Stimulated activated CD4-positive, alpha-beta T cell treated with anti-CD3 and anti-CD28 coated beads, Interleukin-1b, Interleukin-23, amount 100 ng/mL, for 24 hours (primary cell): ENCODE results near the gene HSPA8.

ENCODE experiments used
- DNase-seq, 4 experiments: peaks; one replicate each; pipeline ENCODE4 v3.0.0-alpha.2; 2020; ENCODE audit warnings: low read depth in 4 of 4, low spot score in 1 of 4

Gene HSPA8

DNA sequence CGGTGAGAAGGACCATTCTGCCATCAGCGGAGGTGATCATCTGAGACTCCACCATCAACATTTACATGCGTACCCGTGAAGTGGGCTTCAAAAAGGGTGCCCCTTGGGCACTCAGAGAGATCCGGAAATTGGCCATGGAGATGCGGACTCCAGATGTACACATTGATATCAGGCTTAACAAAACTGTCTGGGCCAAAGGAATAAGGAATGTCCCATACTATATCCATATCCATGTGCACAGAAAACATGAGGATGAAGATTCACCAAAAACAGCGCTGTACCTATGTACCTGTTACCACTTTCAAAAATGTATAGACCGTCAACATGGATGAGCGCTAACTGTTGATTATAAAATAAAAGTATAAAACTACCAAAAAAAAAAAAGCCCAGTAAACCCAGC is 10.8 kb downstream of the HSPA8 start:
- DNase-seq, result no peak

DNA sequence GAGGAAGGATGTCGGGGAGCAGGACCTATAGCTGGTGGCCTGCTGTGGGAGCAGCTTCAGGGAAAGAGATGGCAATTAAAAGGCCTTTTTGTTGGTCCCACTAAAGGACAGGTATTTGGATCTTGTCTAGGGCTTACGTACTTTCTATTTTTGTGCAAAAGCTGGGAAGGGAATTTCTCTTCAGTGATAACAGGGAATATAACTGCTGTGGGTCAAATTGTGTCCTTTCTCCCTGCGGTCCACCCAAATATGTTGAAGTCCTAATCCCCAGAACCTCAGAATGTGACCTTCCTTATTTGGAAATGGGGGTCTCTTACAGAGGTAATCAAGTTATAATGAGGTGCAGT is 14.0 kb downstream of the HSPA8 start:
- no peak for DNase-seq

DNA sequence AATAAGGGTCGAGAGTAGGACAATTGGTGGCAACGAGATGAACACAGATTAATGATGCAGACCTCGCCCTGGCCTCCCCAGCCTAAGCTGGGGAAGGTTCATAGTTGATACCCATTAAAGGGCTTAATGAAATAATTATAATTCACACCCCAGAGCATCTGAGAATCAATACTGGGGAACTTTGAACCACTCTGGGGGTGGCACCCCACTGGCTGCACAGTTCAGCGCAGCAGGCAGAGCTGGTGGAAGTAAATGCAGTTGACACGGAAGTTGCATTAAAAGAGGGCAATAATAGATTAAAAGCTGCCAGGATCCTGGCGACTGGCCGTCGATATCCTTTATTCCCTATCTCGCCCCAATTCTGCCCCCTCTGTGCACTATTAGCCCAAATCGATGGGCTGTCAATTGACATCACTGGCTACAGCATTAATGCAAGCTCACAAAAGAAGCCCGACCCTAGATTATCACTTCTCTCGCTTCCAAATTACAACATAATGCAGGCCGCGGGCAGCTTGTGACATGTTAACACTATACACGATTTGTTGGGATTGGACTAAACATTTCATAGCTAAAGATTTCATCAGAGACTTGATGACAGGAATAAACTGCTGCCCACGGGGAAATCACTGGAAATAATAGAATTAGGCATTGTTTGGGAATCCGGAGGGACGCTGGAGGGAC is 14.5 kb downstream of the HSPA8 start:
- DNase-seq, result no peak

DNA sequence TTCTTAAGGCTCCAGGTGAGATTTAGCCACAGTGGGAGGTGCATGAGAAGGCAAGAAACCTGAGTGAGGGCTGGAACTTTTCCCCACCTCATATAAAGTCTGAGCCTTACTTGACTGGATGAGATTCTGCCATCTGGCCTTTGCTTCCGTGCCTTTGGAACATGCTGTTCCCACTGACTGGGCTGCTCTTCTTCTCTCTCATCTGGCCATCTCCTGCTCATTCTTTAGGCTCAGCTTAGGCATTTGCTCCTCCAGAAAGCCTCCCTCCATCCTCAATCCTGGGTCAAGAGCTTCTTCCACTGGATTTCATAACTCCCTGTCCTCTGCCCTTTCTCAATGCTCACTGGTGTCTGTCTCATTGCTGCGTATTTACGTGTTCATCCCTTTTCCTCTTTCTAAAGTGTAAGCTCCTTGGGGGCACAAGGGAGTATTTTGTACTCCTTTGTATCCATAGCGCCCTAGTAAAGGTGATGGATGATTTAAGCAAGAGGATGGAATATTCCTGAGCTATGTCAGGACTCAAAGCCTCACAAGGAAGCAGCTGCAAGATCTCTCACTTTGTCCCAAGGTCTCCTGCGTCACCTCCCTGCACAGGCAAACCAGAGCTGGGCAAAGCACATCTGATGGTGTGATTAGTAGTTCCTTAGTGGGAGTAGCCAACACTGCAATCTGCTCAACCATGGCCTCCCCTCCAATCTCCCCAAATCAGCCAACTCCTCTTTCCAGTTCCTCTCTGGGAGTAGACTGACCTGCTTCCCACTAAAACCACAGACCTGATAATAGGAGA is 15.3 kb downstream of the HSPA8 start:
- DNase-seq, result no peak

DNA sequence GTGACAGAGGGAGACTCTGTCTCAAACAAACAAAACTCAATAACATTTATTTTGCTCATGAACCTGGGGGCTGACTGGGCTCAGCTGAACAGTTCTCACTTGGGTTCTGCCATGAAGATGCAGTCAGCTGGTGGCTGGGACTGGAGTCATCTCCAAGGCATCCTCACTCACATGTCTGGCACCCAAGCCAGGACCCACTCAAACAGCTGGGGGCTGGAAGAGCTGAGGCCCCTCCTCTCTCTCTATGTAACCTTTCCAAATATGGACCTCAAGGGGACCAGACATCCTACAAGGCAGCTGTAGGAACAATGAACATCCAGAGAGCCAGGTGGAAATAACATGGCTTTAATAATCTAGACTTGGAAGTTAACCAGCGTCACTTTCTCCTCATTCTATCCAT is 16.8 kb downstream of the HSPA8 start:
- no peak for DNase-seq

DNA sequence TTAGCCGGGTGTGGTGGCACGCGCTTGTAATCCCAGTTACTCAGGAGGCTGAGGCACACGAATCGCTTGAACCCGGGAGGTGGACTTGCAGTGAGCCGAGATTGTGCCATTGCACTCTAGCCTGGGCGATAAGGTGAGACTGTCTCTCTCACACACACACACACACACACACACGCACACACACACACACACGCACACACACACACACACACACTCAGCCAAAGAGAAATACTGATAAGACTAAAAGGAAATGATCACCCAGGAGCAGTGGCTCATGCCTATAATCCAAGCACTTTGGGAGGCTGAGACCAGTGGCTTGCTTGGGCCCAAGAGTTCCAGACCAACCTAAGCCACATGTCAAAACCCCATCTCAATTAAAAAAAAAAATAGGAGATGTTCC is 20.8 kb downstream of the HSPA8 start:
- no peak for DNase-seq

DNA sequence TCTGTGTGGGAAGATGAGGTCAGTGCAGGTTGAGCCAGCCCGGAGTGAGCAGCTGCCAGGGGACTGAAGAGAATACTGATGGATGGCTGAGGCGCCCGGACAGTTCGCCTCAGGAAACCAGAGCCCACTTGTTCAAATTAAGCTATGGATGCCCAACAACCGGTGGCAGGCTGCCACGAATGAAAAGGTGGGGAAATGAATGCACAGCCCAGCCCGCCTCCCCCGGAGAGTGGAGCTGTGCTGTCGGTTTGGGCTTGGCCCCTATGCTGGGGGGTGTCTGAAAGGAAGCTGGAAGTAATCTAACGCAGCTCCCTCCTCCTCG is 21.9 kb downstream of the HSPA8 start:
- DNase-seq, result no peak

DNA sequence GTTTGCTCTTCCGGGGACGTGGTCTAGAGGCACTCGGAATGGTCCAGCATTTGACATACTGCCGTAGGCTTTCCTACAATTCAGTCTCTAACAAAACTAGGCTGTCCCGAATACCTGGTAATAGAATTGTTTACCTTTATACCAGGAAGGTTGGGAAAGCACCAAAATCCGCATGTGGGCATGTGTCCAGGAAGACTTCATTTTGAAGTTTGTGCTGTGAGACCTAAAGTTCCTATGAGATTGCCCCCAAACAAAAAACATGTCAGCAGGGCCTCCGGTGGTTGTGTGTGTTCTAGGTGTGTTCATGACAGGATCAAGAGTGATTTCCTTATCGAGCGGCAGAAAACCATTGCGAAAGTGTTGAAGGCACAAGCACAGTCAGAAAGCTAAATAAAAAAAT is 26.1 kb downstream of the HSPA8 start:
- DNase-seq, result no peak

DNA sequence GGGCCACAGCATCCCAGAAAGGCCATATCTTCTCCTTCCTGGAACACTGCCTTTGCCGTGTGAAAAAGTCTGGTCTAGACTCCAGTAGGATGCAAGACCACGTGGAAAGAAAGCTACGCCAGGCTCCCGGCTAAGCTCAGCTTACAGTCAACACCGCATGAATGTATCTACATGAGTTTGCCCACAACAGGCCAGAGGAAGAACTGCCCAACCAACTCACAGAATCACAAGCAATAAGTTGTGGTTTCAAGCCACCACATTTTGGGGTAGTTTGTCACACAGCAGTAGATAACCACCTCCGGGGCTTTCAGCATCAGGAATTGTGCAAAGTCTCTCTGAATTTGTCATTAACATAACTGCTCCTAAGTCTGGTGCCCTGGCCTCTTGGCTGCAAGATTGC is 27.3 kb downstream of the HSPA8 start:
- DNase-seq, result no peak

DNA sequence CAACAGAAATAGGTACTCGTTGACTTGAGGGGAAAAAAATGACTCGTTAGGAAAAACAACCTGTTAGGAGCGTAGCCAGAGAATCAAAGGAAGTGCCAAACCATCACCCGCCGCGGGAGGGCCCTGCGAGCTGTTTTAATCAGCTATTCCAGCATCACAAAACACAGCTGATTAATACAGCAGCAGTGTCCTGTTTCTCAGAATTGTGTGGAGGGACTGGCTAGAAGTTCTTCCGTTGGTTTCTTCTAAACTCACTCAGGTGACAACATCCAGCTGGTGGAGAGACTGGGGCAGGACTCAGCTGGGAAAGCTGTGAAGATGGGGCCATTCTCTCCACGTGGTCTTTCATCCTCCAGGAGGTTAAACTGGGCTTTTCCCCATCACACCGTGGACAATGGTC is 28.0 kb downstream of the HSPA8 start:
- no peak for DNase-seq

DNA sequence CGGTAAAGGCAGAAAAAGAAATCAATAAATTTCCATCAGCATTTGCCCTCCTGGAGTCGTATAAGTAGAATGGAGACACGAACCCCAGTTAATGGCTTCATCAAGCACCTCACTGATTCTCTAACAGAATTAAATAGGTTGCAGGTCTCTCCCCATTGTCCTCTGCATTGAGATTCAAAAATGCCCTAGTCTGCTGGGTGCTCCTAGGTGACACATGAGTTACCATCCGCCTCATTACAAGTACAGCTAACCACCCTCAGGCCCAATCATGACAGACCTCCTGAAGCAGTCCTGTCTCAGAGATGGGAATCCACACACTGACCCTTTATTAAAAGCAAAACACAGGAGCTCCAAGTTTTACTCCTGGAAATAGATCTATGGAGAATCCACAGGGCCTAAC is 31.4 kb downstream of the HSPA8 start:
- no peak for DNase-seq

DNA sequence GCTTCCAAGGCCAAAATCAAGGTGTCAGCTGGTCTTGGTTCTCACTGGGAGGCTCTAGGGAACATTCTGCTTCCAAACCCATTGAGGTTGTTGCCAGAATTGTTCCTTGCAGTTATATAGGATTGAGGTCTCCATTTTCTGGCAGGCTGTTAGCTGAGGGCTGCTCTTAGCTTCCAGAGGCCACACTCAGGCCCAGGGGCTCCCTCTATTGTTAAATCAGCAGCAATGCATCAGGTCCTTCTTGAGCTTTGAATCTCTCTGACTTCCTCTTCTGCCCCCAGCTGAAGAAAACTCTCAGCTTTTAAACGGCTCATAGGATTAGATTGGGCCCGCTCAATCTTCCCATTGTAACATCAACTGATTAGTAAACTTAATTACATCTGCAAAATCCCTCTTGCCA is 41.0 kb downstream of the HSPA8 start:
- DNase-seq, result peak in 1 of 4 experiments; percentile 5

DNA sequence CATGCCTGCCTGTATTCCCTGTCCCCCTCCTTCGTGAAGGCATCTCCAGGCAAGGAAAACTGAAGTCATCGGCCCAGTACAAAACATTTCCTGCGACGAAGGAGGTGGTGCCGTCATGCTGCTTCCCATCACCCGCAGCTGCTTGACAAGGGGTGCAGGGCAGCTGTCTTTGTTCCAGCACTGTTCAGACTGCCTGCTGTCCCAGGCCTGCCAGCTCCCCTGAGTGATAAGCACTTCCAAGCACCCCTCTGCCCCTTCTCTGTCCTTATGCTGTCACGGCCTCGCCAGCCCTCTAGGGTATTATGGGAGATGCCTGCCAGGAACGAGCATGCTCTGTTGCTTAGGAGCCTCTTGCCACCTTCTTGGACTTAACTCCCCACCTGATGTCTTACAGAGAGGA is 43.2 kb downstream of the HSPA8 start:
- no peak for DNase-seq

DNA sequence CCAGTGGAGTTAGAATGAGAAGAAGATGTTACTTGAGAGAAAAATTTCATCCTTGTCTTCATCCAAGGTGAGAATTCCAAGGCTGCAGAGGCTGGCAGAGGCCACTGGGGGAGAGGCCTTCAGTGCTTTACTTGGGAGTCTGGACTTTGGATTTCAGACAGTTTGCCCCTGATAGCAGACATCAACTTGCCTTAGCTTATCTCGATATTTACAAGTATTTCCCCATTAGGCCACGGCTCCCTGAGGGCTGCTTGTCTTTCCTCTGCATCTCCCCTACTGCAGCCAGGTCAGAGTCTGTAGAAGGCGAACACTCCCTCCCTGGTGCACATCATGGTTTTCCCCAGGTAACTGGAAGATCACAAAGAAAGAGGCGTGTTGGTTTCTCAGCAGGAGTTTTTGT is 50.4 kb downstream of the HSPA8 start:
- DNase-seq, result no peak
